Erythroblast (primary cell): ENCODE measurements around the gene APOL2.

ENCODE experiments used
- GATA1 ChIP-seq: IDR thresholded peaks from 2 replicates; pipeline ENCODE4 v1.6.1; 2011; ENCODE audit warnings: low read depth, mild to moderate bottlenecking, control low read depth, low read length, moderate library complexity
- POLR2A ChIP-seq: IDR thresholded peaks from 2 replicates; pipeline ENCODE4 v1.6.1; 2011; ENCODE audit warnings: mild to moderate bottlenecking, low read length

DNA sequence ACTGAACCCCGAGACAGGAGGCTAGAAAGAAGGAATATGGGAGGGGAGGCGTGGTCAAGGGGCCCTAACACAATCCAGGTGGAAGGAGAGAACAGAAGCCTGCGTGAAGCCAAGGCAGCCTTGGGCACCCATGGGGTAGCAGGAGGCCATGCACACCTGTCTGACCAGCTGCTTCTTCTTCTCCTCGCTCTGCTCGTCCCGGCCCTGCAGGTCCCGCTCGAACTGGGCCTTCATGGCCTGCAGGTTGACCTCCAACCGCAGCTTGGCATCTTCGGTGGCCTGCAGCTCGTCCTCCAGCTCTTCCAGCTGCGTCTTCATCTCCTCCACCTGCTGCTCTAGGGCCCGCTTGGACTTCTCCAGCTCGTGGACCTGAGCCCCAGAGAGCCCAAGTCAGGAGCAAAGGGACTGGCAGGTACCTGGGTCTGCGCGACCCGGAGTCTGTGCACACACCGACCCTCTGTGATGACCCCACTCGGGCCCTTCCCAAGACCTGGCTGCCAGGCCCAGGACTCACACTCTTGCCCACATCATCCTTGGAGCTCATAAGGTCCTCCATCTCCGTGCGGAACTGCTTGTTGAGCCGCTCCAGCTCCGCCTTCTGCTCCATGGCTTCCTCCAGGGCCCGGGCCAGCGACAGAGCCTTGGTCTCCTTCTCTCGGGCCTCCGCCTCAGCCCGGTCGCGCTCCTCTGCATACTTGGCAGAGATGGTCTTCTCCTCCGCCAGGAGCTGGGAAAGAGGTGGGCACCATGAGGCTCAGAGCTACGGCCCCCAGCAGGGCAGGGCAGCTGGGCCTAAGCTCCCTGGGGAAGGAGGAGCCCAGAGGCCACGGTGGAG is 49.5 kb upstream of the APOL2 start:
- TF ChIP-seq POLR2A (no peak), GATA1 (no peak)
